Vagina (tissue), 2 donors: ENCODE measurements around the gene PCDHAC2. TPM values are rescaled to one million over a fixed set of nuclear protein-coding genes. Genes with fewer than 3 reads are reported as not detected.

Source experiments
- DNase-seq, 2 donors: peaks; one replicate each; pipeline ENCODE4 v3.0.0-alpha.2; 2017; ENCODE audit errors: extremely low spot score in 2 of 2
- H3K27ac ChIP-seq: fragments of 200-600 bp; sonication (generic); one replicate; pipeline ENCODE4 v1.5.1; 2019
- H3K27me3 ChIP-seq: fragments of 200-600 bp; sonication (generic); one replicate; pipeline ENCODE4 v1.5.1; 2019
- H3K36me3 ChIP-seq, 2 donors: fragments of 200-600 bp; sonication (generic); one replicate each; pipeline ENCODE4 v1.5.1; 2017 to 2019
- H3K4me1 ChIP-seq: fragments of 200-600 bp; sonication (generic); one replicate; pipeline ENCODE4 v1.5.1; 2019
- H3K4me3 ChIP-seq, 2 donors: fragments of 200-600 bp; sonication (generic); 1 replicate in 1 of 2; 2 replicates in 1 of 2; pipeline ENCODE4 v1.5.1; 2016 to 2019
- H3K9me3 ChIP-seq: fragments of 200-600 bp; sonication (generic); one replicate; pipeline ENCODE4 v1.5.1; 2019
- POLR2A ChIP-seq, 2 donors: fragments of 450-650 bp; IDR thresholded peaks; one replicate each; pipeline ENCODE4 v1.6.1; 2017; ENCODE audit warnings: antibody characterized with exemption in 2 of 2, mild to moderate bottlenecking in 2 of 2, moderate library complexity in 2 of 2
- POLR2AphosphoS5 ChIP-seq, 2 donors: sonication (generic); formaldehyde crosslinking; IDR thresholded peaks; one replicate each; pipeline ENCODE4 v1.9.0; 2017; ENCODE audit warnings: antibody characterized with exemption in 2 of 2, mild to moderate bottlenecking in 2 of 2, low read depth in 1 of 2; ENCODE audit not compliant: insufficient read depth in 1 of 2
- intact Hi-C: fragments of 100-400 bp; cut with DNase I; formaldehyde crosslinking; loops from one replicate; pipeline ENCODE4 v1.15.1; 2023
- total RNA-seq: library from RNA; depleted of rRNA; stranded (reverse); fragments of >200 nt; gene quantifications from one replicate; pipeline ENCODE4 v1.2.3, GENCODE V29; 2016
- TF ChIP-seq, protein P1 (sequence below), 3 experiments: fragments of 450-650 bp in 2 of 3; fragments of 200-600 bp in 1 of 3; sonication (generic) in 1 of 3; IDR thresholded peaks; one replicate each; pipeline ENCODE4 v1.5.1; 2017 to 2019; ENCODE audit warnings: antibody characterized with exemption in 3 of 3, mild to moderate bottlenecking in 2 of 3, moderate library complexity in 2 of 3

Gene PCDHAC2, protein sequence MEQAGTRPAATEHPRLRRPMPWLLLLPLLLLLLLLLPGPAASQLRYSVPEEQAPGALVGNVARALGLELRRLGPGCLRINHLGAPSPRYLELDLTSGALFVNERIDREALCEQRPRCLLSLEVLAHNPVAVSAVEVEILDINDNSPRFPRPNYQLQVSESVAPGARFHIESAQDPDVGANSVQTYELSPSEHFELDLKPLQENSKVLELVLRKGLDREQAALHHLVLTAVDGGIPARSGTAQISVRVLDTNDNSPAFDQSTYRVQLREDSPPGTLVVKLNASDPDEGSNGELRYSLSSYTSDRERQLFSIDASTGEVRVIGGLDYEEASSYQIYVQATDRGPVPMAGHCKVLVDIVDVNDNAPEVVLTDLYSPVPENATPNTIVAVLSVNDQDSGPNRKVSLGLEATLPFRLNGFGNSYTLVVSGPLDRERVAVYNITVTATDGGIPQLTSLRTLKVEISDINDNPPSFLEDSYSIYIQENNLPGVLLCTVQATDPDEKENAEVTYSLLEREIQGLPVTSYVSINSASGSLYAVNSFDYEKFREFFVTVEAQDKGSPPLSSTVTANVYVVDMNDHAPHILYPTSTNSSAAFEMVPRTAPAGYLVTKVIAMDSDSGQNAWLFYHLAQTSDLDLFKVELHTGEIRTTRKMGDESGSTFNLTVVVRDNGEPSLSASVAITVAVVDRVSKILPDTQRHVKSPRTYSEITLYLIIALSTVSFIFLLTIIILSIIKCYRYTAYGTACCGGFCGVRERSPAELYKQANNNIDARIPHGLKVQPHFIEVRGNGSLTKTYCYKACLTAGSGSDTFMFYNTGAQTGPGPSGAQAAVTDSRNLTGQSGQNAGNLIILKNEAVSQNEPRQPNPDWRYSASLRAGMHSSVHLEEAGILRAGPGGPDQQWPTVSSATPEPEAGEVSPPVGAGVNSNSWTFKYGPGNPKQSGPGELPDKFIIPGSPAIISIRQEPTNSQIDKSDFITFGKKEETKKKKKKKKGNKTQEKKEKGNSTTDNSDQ
- total RNA-seq: 3.9 TPM

DNA sequence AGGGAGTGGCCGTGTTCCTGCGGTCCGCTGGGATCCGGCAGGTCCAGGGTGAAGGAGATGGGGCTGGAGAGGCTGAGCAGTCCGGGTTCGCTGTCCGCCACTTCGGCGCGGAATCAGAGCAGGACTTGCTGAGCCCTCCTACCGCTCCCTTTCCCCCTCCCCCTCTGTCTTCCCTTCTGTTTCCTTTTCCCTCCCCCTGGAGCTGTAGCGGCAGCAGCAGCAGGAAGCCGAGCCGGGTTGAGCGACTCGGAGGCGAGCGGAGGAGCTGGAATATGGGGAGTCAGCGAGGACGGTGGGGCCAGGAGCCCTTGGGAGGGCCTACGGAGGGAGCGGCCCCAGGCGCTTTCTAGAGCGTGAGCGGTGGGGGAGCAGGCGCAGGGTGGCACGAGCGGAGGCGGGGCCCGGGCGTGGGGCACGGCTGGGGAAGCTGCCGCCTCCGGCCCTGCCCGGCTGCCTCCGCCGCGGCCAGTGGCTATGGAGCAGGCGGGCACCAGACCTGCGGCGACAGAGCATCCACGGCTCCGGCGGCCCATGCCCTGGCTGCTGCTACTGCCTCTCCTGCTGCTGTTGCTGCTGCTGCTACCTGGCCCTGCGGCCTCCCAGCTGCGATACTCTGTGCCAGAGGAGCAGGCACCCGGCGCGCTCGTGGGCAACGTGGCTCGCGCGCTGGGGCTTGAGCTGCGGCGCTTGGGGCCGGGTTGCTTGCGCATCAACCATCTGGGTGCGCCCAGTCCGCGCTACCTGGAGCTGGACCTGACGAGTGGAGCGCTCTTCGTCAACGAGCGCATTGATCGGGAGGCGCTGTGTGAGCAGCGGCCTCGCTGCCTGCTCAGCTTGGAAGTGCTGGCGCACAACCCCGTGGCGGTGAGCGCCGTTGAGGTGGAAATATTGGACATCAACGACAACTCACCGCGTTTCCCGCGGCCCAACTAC, at the start of gene PCDHAC2:
Gene PCDHAC2 (plus strand): TSS at position 184 of the 933 bp plus-strand sequence. CDS start 291 bp downstream, at position 475.
- H3K4me1 ChIP-seq: peaks cover 16% of the 10 kb centered on the region
- H3K4me3 ChIP-seq: peak within 1 kb of the TSS; percentile 47 to 57
- H3K9me3 ChIP-seq: no peaks in the 10 kb centered on the region
- intact Hi-C loops: no loop called here
- TF ChIP-seq POLR2AphosphoS5 (IDR thresholded peaks at IDR 0.05; ENCODE audit: insufficient read depth in 1 of 2, low read depth in 1 of 2) (no peak), POLR2A (IDR thresholded peaks at IDR 0.05) (no peak)
- TF ChIP-seq, protein P1, sequence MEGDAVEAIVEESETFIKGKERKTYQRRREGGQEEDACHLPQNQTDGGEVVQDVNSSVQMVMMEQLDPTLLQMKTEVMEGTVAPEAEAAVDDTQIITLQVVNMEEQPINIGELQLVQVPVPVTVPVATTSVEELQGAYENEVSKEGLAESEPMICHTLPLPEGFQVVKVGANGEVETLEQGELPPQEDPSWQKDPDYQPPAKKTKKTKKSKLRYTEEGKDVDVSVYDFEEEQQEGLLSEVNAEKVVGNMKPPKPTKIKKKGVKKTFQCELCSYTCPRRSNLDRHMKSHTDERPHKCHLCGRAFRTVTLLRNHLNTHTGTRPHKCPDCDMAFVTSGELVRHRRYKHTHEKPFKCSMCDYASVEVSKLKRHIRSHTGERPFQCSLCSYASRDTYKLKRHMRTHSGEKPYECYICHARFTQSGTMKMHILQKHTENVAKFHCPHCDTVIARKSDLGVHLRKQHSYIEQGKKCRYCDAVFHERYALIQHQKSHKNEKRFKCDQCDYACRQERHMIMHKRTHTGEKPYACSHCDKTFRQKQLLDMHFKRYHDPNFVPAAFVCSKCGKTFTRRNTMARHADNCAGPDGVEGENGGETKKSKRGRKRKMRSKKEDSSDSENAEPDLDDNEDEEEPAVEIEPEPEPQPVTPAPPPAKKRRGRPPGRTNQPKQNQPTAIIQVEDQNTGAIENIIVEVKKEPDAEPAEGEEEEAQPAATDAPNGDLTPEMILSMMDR (IDR thresholded peaks at IDR 0.05): no peak
- H3K27ac ChIP-seq: no peak within 1 kb of the TSS
- no peaks in the 10 kb centered on the region for H3K27me3 ChIP-seq
- no peaks in the 10 kb centered on the region for H3K36me3 ChIP-seq
- DNase-seq: no peak

DNA sequence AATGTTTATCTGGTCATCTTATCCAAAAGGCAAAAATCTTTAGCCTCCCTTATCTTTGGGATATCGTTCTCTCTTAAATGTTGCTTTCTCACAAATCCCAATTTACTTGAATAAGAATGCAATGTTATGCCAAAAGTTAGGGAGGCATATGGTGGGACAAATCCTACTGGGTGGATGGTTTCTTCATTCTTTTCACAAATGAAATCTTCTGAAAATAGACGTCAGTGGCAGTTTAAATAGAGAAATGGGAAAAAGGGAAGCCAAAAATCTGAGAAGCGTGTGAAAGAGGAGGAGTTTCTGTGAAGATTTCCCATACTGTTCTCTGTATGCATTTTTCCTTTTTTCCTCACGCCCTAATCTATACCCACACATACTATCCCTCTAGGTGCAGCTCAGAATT, 42.7 kb upstream of the PCDHAC2 start:
- intact Hi-C loops: no loop called here
- Histone ChIP-seq H3K4me1 (peaks cover 20% of the 10 kb centered on the region), H3K9me3 (no peaks in the 10 kb centered on the region), H3K27ac (no peak overlapping the region), H3K36me3 (no peaks in the 10 kb centered on the region), H3K4me3 (no peak overlapping the region), H3K27me3 (no peaks in the 10 kb centered on the region)
- DNase-seq: no peak
- TF ChIP-seq, protein P1 (IDR thresholded peaks at IDR 0.05): no peak
- no peak for TF ChIP-seq POLR2AphosphoS5 (IDR thresholded peaks at IDR 0.05; ENCODE audit: insufficient read depth in 1 of 2, low read depth in 1 of 2)
- TF ChIP-seq POLR2A (IDR thresholded peaks at IDR 0.05): no peak

DNA sequence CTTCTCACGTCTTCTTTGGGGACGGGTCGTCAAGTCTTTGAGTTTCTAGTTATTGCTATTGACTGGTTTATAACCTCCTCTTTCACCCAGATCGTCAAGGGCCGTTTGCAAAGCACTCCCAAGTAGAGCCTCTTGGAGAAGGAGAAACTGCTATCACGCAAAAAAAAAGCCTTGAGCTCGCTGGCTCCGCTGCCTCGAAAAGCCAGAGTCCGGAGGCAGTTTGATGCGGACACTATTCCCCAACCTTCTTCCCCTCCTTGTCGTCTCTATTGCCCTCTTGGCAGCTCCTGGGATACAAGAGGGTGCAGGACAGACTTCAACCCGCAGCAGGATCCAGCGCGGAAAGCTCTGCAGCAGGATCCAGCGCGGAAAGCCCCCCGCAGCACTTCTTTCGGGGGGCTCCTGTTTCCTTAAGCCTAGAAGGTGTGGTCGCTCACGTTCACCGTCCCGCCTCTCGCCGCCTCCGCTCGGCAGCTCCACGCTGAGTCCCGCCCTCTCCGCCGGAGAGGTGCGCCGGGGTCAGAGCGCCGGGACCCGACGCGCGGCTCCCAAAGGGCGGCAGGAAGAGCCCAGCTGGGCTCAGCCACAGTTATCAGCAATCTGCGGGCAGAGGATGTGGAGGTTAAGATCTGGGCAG, 40.4 kb upstream of the PCDHAC2 start, which contains the start of gene PCDHAC1:
Gene PCDHAC1 (plus strand): TSS at position 494 of the 637 bp plus-strand sequence. CDS start 594 bp downstream, outside the sequence.
- Histone ChIP-seq H3K27me3 (no peaks in the 10 kb centered on the region), H3K4me3 (peak within 1 kb of the TSS; percentile 45 to 47), H3K36me3 (no peaks in the 10 kb centered on the region), H3K27ac (peak within 1 kb of the TSS; percentile 5), H3K9me3 (no peaks in the 10 kb centered on the region), H3K4me1 (peaks cover 20% of the 10 kb centered on the region)
- TF ChIP-seq, protein P1 (IDR thresholded peaks at IDR 0.05): no peak
- TF ChIP-seq POLR2A (IDR thresholded peaks at IDR 0.05) (no peak), POLR2AphosphoS5 (IDR thresholded peaks at IDR 0.05; ENCODE audit: insufficient read depth in 1 of 2, low read depth in 1 of 2) (no peak)
- no peak for DNase-seq
- intact Hi-C loops: no loop called here
